ENCODE results near the gene SNRPA. TPM values are rescaled to one million over a fixed set of nuclear protein-coding genes. Genes with fewer than 3 reads are reported as not detected.

Gene SNRPA
- total and polyA plus RNA-seq, 2 donors (not counting 1 experiment from before 2014, with no cell fraction given): 92.0 to 147 TPM

GRCh38 chr19:40797963-40798682 lies 47.1 kb downstream of the SNRPA start:
- no peaks in the 10 kb centered on the region for H3K27me3 ChIP-seq (replicated peaks in 1 of 4; ENCODE audit: control extremely low read depth in 1 of 4, control insufficient read depth in 3 of 4, insufficient read depth in 4 of 4, low read length in 3 of 4)
- H3K9me3 ChIP-seq (ENCODE audit: control extremely low read depth in 1 of 3, control insufficient read depth in 2 of 3, insufficient read depth in 1 of 3, low read length in 2 of 3): no peaks in the 10 kb centered on the region
- peak overlapping the region; percentile 82 for H3K4me2 ChIP-seq (replicated peaks; ENCODE audit: low read depth, low read length, poor library complexity, severe bottlenecking)
- peak overlapping the region; percentile 85 to 90 for H3K27ac ChIP-seq (ENCODE audit: low read length in 2 of 2)
- intact Hi-C loops (cut with micrococcal nuclease): loop anchor here (1.0 to 5.0 kb wide), 8 partner anchors 9 to 513 kb away; partner anchors contain the start of genes ACTMAP, AKT2, COQ8B and RAB4B
- ATAC-seq (ENCODE audit: low read depth): peak; percentile 26
- CTCF ChIA-PET: interaction anchor here (0.6 to 4.9 kb wide), 14 partner anchors 9 to 163 kb away, joined by 3 to 48 read pairs (median 4); partner anchors contain the start of genes ACTMAP, COQ8B, ITPKC and RAB4B
- WGBS (ENCODE audit: insufficient coverage): 13% methylated on average over 19 of the region's 28 CpGs
- peak overlapping the region; percentile 59 to 84 (median 67) for H3K4me3 ChIP-seq (ENCODE audit: control extremely low read depth in 1 of 5, extremely low read depth in 1 of 5, insufficient read depth in 1 of 5, low read depth in 2 of 5, low read length in 4 of 5)
- H2AFZ ChIP-seq (ENCODE audit: insufficient read depth, low read depth, low read length, poor library complexity, severe bottlenecking): peak overlapping the region; percentile 76
- H3K27ac Mint-ChIP-seq: peak overlapping the region; percentile 98
- H3K27me3 Mint-ChIP-seq: no peaks in the 10 kb centered on the region
- H4K20me1 ChIP-seq (ENCODE audit: control insufficient read depth, insufficient read depth, low read length, poor library complexity, severe bottlenecking): peaks cover 35% of the 10 kb centered on the region
- peaks cover 46 to 47% of the 10 kb centered on the region in 2 donors for H3K4me1 ChIP-seq (ENCODE audit: control insufficient read depth in 2 of 2, insufficient read depth in 2 of 2, low read length in 2 of 2)
- peaks cover 0 to 37% of the 10 kb centered on the region in 2 experiments for H3K36me3 ChIP-seq (replicated peaks in 1 of 2; ENCODE audit: control extremely low read depth in 1 of 2, control insufficient read depth in 1 of 2, extremely low read depth in 1 of 2, insufficient read depth in 2 of 2, low read length in 1 of 2)
- no peaks in the 10 kb centered on the region for H3K9me3 Mint-ChIP-seq (ENCODE audit: insufficient read depth)
- POLR2A ChIA-PET: interaction anchor here (0.6 to 3.1 kb wide), 12 partner anchors 9 to 1966 kb away, joined by 3 to 68 read pairs (median 4); partner anchors contain the start of genes ACTMAP, B9D2, COQ8B and ECH1
- H3K9ac ChIP-seq (ENCODE audit: low read length): peak overlapping the region; percentile 79
- H3K4me1 Mint-ChIP-seq: peaks cover 51% of the 10 kb centered on the region
- peak; percentile 79 for DNase-seq
- TF ChIP-seq EZH2 (IDR thresholded peaks at IDR 0.05; ENCODE audit: borderline replicate concordance, insufficient read depth, low read depth, low read length, poor library complexity, severe bottlenecking) (no peak), CTCF (IDR thresholded peaks at IDR 0.05) (peak; percentile 56)
- peak overlapping the region; percentile 90 for H3K4me3 Mint-ChIP-seq
- peaks cover 48% of the 10 kb centered on the region for H3K79me2 ChIP-seq (ENCODE audit: control insufficient read depth, insufficient read depth, low read length)

Data from B cell (primary cell).